Stimulated activated CD4-positive, alpha-beta T cell treated with anti-CD3 and anti-CD28 coated beads, TNF-alpha, amount 100 ng/mL, for 48 hours (primary cell): Measurements from ENCODE around the gene METTL4.
"Not testable (repeated sequence)": the region's sequence is repeated elsewhere in the genome, so short reads cannot be mapped to it uniquely, and the experiment has no call there.

Experiments used
- DNase-seq, 3 donors: peaks; one replicate each; pipeline ENCODE4 v3.0.0-alpha.2; 2020; ENCODE audit warnings: low read depth in 3 of 3

Gene METTL4

GRCh38 chr18:2559249-2559648 is 12.1 kb downstream of the METTL4 start:
- DNase-seq = no peak

DNA sequence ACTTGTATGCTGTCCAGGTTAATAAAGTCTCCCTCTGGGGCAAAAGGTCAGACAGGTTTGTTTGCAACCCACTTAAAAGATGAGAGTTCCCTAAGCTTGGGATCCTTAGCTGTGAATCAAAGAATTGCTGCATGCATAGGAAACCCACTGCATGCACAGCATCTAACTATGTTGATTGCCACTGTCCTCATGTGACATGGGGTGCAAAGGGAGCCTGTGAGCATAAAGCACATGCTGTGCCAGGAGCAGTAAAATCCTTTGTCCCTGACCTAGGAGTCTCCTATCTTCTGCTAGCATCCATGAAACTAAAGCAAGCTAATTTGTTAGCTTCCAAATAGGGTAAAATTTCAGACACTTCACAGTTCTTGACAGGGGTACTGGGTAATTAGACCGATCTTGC is 13.8 kb downstream of the METTL4 start:
- no peak for DNase-seq

DNA sequence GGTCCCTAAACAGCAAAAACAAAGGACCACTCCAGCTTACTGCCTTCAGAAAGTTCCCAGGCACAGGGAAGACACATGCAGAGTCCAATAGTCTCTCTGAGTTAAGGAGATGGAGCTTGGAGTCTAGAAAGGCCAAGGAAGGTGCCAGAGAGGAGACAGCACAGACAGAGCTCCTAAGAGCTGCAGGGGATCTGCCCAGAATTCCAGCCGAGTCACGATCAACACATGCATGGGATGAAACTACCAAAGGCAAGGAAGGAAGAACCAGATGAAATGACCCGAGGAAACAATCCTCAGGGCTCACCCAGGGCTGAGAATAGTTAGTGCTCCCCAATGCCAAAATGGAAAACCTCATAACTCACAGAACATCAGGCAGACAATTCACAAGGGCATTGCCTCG is 15.4 kb downstream of the METTL4 start:
- no peak for DNase-seq

DNA sequence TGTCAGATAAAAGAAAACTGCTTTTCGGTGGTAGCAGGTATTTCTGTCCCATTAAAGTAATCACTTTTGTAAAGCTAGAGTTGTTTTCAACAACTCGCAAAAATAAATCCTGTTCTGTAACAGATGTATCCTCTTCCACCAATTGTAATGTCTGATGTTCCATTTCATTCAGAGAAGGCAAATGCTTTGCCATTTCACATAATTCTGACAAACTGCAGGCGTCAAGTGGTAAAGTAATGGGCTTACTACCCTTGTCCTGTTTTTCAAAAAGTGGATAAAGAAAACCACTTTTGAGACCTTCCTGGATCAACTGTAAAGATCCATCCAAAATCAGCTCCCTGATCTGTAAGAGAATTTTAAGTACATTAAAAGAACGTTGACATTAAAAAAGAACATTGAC is 16.6 kb downstream of the METTL4 start:
- no peak for DNase-seq

GRCh38 chr18:2551425-2551824 is 19.9 kb downstream of the METTL4 start:
- no peak for DNase-seq

GRCh38 chr18:2549462-2549861 is 21.8 kb downstream of the METTL4 start:
- no peak for DNase-seq

DNA sequence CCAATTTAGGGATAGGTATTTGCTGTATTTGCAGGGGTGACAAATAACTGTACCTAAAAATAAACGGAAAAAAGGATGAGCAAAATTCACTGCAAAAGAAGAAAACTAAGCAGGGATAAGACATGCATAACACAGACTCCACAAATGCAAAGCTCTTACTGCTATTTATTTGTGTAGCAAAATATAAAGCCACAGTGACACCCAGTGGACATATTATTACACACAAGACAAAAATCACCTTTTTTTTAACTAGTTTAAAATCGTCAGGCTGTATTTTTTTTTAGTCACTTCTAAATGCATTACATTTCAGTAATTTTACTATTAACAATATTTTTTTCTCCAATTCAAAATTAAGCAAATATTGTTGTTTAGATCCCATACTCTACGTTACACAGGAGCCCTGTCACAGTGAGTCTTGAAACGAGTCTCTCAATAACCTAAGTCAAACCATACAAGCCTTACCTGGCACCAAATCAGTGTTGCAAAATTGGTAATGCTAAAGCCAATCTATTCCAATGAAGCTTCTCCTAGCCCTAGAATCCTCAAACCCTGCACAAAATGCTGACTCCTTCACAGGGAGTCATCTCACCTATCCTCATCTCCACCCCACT is 23.7 kb downstream of the METTL4 start:
- no peak for DNase-seq

DNA sequence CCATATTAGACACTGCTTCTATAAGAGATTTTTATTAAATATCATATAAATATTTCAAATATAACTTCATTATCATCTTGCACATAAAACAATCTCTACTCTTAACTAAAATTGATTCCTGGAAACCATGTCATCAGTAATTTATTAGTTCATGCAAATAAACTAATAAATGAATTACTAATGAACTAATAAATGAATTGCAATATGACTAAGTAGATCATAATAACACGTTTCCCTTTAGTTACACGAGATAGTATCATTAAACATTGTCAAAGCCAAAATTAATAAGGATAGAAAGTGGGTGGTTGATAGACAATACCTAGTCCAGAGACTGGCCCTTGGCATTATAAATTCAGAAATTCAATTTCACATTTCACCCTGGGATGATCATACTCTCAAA is 26.1 kb downstream of the METTL4 start:
- DNase-seq = no peak

DNA sequence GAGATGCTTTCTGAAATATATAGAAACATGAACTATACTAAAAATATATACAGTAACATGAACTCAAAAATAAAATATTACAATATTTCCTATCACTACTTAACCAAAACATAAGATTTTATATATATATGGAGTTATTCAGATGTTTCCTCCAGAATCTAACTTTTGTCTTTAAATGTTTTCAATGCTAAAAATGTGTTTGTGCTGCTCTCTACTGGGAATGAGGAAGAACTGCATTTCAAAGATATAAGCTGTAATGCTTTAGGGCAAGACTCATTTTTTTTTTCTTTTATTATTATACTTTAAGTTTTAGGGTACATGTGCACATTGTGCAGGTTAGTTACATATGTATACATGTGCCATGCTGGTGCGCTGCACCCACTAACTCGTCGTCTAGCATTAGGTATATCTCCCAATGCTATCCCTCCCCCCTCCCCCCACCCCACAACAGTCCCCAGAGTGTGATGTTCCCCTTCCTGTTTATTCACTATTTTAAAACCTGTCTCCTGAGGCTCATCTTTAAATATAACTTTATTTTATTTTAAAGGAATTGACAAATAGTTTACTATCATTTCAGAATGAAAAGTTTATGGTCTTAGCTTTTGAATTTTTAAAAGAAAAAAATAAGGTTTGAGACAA is 29.3 kb downstream of the METTL4 start:
- DNase-seq = not testable (repeated sequence)

GRCh38 chr18:2540575-2540974 is 30.7 kb downstream of the METTL4 start:
- no peak for DNase-seq

DNA sequence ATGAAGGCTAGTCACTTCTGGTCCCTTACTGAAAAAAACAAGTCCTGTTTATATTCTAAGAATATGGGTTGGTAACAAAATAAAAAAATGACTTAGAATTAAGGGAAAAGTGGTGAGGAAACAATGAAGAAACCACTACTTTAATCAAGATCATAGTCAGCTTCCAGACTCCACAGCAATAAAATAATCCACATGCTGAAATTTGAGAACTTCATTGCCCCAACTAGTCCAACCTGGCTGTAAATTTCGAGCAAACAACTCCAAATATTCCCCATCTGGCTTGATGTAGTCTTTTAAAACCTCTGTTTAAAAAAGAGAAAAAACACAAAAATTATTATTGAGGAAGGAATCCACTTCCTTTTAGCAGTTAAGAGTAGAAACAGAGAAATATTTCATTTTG is 32.5 kb downstream of the METTL4 start:
- no peak for DNase-seq

- no peak for DNase-seq
Measured at GRCh38 chr18:2538236-2538635, 33.1 kb downstream of the METTL4 start.

DNA sequence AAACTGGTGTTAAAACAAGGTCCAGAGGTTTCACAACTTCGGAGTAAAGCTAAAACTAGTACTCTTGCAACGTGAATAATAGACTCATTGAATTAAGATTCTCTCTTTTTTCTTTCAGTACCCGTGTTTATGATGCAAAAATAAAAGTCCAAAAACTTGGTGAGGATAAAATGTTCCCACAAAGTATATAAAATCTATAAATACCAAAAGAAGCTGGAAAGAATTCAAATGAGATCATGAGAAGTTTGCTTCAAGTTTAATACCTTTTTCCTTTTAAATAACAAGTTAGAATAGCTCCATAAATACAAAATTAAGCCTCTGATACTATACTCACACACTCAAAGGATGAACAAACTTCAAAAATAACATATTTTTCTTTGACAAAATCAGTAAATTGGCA is 34.0 kb downstream of the METTL4 start:
- no peak for DNase-seq

GRCh38 chr18:2536493-2536892 is 34.8 kb downstream of the METTL4 start:
- no peak for DNase-seq

DNA sequence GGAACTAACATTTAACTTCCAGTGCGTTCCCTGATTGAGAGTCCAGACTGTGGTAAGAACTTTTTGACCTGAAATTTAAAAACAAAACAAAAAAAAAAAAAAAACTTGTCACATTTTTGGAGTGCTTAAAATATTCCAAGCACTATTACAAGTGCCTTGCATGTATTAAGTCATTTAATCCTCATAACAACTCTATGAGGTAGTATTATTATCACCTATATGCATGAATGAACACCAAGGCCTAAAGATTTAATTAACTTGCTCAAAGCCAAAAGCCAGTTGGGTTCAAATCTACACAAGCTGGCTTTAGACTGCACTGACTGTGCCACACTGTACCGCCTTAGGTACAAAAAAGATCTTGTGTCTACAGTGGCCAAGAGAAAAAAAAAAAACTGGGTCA is 35.2 kb downstream of the METTL4 start:
- DNase-seq = no peak

- DNase-seq = no peak
Measured at GRCh38 chr18:2535419-2535910, 35.8 kb downstream of the METTL4 start.

DNA sequence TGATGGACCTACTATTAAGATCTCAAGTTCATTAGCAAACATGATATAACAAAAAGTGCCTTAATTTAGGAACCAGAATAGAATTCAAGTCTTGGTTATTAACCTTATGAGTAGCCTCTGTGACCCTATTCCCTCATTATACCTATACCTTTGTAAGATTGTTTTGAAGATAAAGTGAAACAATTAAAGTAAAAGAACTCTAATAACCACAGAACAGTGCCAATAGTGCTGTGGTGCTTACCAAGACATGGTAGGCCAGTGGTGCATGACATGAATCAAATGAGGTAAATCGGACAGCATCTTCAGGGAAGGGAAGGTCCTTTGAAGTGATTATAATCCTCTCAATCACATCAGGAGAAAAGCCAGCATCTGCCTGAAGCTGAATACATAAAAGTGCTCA is 36.4 kb downstream of the METTL4 start:
- DNase-seq = no peak

- no peak for DNase-seq
Measured at GRCh38 chr18:2532797-2533196, 38.5 kb downstream of the METTL4 start.

- no peak for DNase-seq
Measured at GRCh38 chr18:2531751-2532150, 39.6 kb downstream of the METTL4 start.

GRCh38 chr18:2529154-2529553 is 42.2 kb downstream of the METTL4 start:
- no peak for DNase-seq

DNA sequence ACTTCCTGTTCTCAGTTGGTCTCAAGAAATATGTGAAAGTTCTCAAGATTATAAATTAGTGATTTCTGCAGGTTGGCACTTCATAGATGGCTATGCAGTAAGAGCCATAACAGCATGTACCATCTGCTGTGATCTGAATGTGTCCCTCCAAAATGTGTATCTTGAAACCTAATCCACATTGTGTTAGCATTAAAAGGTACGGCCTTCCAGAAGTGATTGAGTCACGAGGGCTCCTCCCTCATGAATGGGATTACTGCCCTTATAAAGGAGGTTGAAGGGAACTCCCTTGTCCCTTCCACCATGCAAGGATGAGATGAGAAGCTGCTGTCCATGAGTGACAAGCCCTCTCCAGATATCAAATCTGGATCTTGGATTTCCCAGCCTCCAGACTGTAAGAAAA is 45.0 kb downstream of the METTL4 start:
- DNase-seq = no peak

GRCh38 chr18:2524794-2525198 is 46.5 kb downstream of the METTL4 start:
- DNase-seq = not testable (repeated sequence)

- no peak for DNase-seq
Measured at GRCh38 chr18:2522112-2522511, 49.2 kb downstream of the METTL4 start.

DNA sequence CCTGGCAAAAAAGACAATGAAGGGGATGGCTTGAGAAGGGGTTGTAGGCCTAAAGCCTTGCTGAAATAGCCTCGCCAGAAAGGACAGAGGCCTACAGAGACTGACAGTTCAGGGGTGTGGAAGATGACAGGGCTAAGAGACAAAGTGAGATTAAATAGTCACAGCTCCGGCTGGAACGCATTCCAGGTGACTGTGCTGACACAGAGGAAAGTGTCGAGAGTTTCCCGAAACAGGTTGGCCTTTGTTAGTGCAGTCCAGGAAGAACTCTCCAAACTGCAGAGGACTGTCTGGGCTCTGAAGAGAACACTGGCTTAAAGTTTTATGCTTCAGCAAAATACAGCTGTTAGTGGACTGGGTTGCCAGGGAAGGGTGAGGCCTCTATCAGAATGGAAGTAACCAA is 52.8 kb downstream of the METTL4 start:
- no peak for DNase-seq
